Renal cortical epithelial cell (primary cell): Measurements from ENCODE around the gene CAMKK1. TPM values are rescaled to one million over a fixed set of nuclear protein-coding genes. Genes with fewer than 3 reads are reported as not detected.
"Not testable (repeated sequence)": the region's sequence is repeated elsewhere in the genome, so short reads cannot be mapped to it uniquely, and the experiment has no call there.

Experiments
- DNase-seq: peaks from one replicate; pipeline ENCODE4 v3.0.0-alpha.2; 2011; ENCODE audit warnings: low read depth
- total RNA-seq: library from RNA; depleted of rRNA; stranded (reverse); fragments of >200 nt; gene quantifications from 2 replicates; pipeline ENCODE4 v1.2.3, GENCODE V29; 2014

Gene CAMKK1
- total RNA-seq, 1 donor from 2014 or later = 8.9 TPM

- no peak for DNase-seq
These were observed 13.0 kb downstream of the CAMKK1 start for GRCh38 chr17:3879591-3880417.

- no peak for DNase-seq
These were observed 13.7 kb downstream of the CAMKK1 start for GRCh38 chr17:3879186-3879585.

- DNase-seq = no peak
These were observed 15.6 kb downstream of the CAMKK1 start for GRCh38 chr17:3877220-3877619.

GRCh38 chr17:3875317-3875716 is 17.5 kb downstream of the CAMKK1 start:
- no peak for DNase-seq

GRCh38 chr17:3873862-3874261 is 19.0 kb downstream of the CAMKK1 start:
- DNase-seq = no peak

GRCh38 chr17:3870871-3871306 is 22.0 kb downstream of the CAMKK1 start:
- DNase-seq = no peak

GRCh38 chr17:3867606-3868005 is 25.2 kb downstream of the CAMKK1 start:
- no peak for DNase-seq

- no peak for DNase-seq
These were observed 25.7 kb downstream of the CAMKK1 start for GRCh38 chr17:3867106-3867505.

- DNase-seq = no peak
These were observed 26.6 kb downstream of the CAMKK1 start for GRCh38 chr17:3866276-3866675.

- peak; percentile 43 for DNase-seq
These were observed 27.7 kb downstream of the CAMKK1 start for GRCh38 chr17:3865176-3865575.

GRCh38 chr17:3864534-3864933 is 28.3 kb downstream of the CAMKK1 start:
- DNase-seq = no peak

GRCh38 chr17:3861761-3862681 is 30.8 kb downstream of the CAMKK1 start:
- DNase-seq = no peak

- no peak for DNase-seq
These were observed 31.7 kb downstream of the CAMKK1 start for GRCh38 chr17:3860939-3861700.

- DNase-seq = no peak
These were observed 32.9 kb downstream of the CAMKK1 start for GRCh38 chr17:3859940-3860339.

- DNase-seq = no peak
These were observed 35.4 kb downstream of the CAMKK1 start for GRCh38 chr17:3857261-3858105.

- not testable (repeated sequence) for DNase-seq
These were observed 38.6 kb downstream of the CAMKK1 start for GRCh38 chr17:3854204-3854603.

GRCh38 chr17:3852561-3852960 is 40.3 kb downstream of the CAMKK1 start:
- no peak for DNase-seq

- no peak for DNase-seq
These were observed 41.3 kb downstream of the CAMKK1 start for GRCh38 chr17:3851461-3852100.

- no peak for DNase-seq
These were observed 44.5 kb downstream of the CAMKK1 start for GRCh38 chr17:3848229-3848835.

- no peak for DNase-seq
These were observed 45.6 kb downstream of the CAMKK1 start for GRCh38 chr17:3847165-3847670.
